Measurements from ENCODE around the gene GALE.
A peak's percentile ranks its signal among the peaks of the same experiment; 100 is the strongest.
"Not testable (repeated sequence)": the region's sequence is repeated elsewhere in the genome, so short reads cannot be mapped to it uniquely, and the experiment has no call there.

Gene GALE

GRCh38 chr1:23807453-23807852 is 6.9 kb upstream of the GALE start:
- no peak for DNase-seq

- no peak for DNase-seq
Observed at GRCh38 chr1:23806280-23806679, 5.7 kb upstream of the GALE start.

- no peak for DNase-seq
Observed at GRCh38 chr1:23805025-23805424, 4.5 kb upstream of the GALE start.

GRCh38 chr1:23804183-23804835 is 3.8 kb upstream of the GALE start:
- DNase-seq = no peak

- DNase-seq = no peak
Observed at GRCh38 chr1:23803674-23804073, 3.1 kb upstream of the GALE start.

- not testable (repeated sequence) for DNase-seq
Observed at GRCh38 chr1:23802809-23803342, 2.3 kb upstream of the GALE start.

GRCh38 chr1:23801876-23802275 is 1.3 kb upstream of the GALE start:
- no peak for DNase-seq

GRCh38 chr1:23801338-23801748 is 789 bp upstream of the GALE start:
- DNase-seq = no peak

- DNase-seq = peak; percentile 57
Observed at GRCh38 chr1:23799570-23800399, 769 bp downstream of the GALE start.

- DNase-seq = no peak
Observed at GRCh38 chr1:23799255-23799569, 1.3 kb downstream of the GALE start.

GRCh38 chr1:23798662-23799142 is 1.9 kb downstream of the GALE start:
- DNase-seq = no peak

- DNase-seq = no peak
Observed at GRCh38 chr1:23797478-23798448, 2.8 kb downstream of the GALE start.

- DNase-seq = no peak
Observed at GRCh38 chr1:23796466-23797271, 3.9 kb downstream of the GALE start.

- no peak for DNase-seq
Observed at GRCh38 chr1:23795676-23796465, 4.7 kb downstream of the GALE start.

- not testable (repeated sequence) for DNase-seq
Observed at GRCh38 chr1:23794732-23795182, 5.8 kb downstream of the GALE start.

- no peak for DNase-seq
Observed at GRCh38 chr1:23793861-23794731, 6.5 kb downstream of the GALE start.

- peak; percentile 51 for DNase-seq
Observed at GRCh38 chr1:23793018-23793781, 7.4 kb downstream of the GALE start.

GRCh38 chr1:23792151-23792945 is 8.2 kb downstream of the GALE start:
- no peak for DNase-seq

All from stimulated activated CD4-positive, alpha-beta T cell treated with anti-CD3 and anti-CD28 coated beads, Interleukin-15, amount 100 ng/mL, for 24 hours (primary cell).